GM18873 (cell line): ENCODE measurements around the gene RAP2A.

Experiments
- ATAC-seq: cut with Tn5 transposase; IDR thresholded peaks from one replicate; pipeline ENCODE4 v1.9.1; 2021; ENCODE audit warnings: mild to moderate bottlenecking, moderate library complexity, moderate number of reproducible peaks; ENCODE audit not compliant: unreplicated experiment, low FRiP score

The RAP2A gene

GRCh38 chr13:97446448-97446847 is 12.5 kb downstream of the RAP2A start:
- ATAC-seq, result no peak

DNA sequence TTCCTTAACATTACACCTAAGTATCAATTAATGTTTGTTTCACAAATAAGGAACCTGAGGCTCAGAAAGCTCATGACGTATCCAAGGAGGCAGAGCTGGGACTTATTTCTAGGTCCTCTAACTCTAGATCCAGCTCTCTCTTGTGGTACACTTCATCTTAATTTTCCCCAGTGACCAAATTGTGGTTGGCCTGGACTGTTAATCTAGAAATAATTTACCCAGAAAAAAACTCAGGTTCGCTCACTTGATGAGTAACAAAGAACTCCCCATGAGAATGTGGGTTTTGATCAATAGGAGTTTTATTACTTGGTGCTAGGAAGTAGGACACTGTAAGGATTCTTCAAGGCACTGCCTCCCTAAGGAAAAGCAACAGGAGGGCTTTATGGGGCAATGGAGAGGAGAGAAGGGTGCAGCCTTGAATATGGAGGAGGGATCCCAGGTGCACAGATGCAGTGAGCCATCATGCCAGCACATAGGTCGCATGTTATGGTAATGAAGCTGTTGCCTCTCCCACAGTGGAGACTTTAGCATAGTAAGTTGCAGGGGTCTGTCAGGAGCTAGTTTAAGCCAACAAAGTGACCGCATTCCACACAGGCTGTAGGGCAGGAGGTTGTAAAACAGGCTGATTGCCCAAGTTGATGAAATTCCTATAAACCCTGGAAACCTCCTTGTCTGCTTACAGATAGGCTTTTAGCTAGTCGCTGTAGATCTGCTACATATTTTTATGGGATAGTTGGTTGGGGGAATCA is 14.7 kb downstream of the RAP2A start:
- peak; percentile 59 for ATAC-seq

- ATAC-seq, result no peak
Observed at GRCh38 chr13:97454699-97455098, 20.7 kb downstream of the RAP2A start.

DNA sequence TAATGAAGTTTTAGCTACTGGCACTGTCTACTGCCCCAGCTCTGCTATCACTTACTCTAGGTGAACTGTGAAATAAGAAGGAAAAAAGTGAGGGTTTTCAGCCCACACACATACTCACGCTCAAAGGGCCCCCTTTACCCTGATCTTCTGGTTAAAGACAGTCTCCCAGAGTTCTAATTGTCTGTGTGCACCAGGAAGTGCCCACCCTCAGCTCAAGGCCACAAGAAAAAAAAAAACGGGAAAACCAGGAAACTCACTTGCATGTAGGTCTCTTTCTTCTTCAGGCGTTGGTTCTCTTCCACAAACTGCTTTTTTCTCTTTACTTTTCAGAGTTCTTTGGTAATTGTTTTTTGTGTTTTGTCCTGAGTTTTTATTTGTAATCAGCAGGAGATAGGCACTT is 22.1 kb downstream of the RAP2A start:
- no peak for ATAC-seq

DNA sequence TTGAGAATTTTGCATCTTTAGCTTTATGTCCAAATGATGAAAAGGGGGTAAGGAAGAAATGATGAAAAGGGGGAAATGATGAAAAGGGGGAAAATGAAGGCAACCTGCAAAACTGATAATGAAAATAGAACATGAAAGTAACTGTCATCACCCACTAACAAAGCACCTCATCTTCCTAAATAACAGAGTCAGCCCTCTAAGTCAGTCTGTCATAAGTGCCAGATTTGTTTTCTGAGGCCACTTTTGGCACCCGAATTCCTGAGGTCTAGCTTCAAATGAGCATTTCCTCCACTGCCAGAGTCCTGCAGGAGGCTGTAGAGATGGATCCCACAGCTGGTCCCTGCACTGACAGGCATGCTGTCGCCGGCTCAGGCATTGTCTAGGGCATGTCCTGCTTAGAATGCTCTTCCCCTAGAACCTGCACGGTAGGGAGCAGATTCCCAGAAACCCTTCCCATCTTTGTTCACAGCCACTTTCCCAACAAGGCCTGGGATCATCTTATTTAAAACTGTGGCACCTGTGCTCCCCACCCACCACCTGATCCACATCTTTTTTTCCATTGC is 25.3 kb downstream of the RAP2A start:
- ATAC-seq, result no peak

DNA sequence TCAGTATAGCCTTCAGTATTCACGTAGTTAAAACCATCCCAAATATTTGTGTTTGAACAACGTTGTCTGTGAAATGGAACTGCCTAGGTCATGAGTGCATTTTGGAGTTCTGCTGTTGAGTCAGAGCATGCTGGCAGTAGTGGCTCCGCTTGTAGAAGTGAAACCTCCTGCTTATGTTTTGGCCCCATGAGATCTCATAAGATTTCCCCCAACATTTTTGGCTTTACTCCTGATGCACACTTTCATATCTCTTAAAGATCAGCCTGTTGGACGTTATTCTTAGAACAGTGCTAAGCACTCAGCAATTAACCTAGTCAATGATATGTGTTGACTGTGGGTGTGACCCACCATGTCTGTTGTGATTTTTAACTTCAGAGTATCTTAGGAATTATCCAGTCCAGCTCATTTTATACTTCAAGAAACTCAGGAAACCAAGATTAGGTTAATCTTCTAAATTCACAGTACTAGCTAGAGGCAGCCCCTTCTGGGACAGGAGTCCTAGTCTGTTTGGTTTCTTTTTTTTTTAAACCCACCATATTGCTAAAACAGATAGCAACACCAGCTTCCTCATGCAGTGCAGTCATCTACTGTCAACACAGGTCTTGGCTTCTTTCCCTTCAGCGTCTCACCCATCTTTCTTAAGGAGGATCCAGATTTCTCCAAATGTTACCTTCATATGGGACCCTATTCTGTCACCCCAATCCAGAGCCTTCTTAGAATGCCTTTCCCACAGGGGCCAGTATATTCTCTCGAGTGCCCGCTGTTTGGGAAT is 26.2 kb downstream of the RAP2A start:
- ATAC-seq, result peak; percentile 96

DNA sequence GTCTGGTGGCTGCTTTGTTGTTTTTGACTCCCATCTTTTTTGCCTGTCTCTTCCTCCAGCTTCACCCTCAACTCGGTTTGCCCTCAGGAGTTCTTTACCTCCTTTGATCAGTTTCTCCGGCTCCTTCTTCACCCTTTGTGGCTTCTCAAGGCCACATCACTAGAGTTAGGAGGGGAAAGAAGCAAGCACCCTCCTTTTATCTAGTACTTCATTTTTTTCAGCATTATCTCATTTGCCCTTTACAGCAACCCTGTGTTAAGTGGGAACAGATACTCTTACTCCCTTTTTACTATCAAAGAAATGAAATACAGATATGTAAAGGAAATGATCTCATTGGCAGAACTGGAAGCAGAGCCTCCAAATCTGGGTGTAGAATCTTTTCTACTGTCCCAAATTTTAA is 26.9 kb downstream of the RAP2A start:
- no peak for ATAC-seq

DNA sequence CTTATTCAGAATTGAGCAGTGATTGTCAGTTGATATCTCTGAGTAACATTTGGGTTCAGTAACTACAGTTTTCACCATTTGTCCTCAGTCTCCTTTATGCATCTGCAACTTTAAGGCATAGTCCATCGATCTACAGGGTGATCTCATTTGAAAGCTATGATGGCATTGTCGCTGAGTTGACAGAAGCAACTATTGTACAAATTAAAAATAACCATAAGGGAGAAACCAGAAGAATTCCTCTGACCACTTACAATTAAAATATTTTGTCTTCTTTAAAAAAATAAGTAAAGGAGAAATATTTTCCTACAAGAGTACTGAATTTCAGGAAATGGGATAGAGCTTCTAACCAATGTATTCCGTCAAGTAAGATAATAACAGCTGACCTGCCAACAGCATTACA is 30.6 kb downstream of the RAP2A start:
- ATAC-seq, result no peak

DNA sequence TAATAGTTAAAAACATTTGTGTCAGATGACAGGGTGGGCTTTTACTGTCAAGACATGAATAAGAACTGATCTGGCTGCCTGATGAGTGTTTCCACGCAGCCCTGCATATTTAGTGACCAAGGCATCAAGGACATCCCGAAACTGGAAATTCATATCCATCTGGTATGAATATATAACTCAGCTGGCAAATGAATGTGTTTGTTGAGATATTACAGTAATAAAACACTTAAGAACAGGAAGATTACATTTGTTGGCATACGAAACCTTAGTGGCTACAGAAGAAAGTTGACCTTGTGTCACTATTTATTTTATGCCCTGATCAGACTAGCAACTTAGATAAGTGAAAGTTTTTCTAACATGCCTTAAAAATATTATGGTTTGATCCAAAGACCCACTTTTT is 32.8 kb downstream of the RAP2A start:
- no peak for ATAC-seq

GRCh38 chr13:97468331-97468730 is 34.4 kb downstream of the RAP2A start:
- no peak for ATAC-seq

DNA sequence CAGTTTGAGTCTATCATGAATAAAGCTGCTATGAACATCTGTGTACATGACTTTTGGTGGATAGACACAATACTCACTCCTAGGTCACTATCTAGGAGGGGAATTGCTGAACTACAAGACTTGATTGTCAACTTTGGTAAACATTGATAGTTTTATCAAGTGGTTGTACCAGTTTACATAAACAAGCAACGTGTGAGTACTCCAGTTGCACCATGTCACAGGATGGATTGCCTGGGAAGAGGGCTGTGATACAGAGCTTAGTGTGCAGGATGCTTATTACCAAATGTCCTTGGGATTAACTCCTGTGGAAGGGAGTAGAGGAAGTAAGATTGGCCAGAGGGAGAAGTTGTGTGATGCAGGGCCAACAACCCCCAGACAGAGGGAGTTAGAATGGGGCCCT is 37.7 kb downstream of the RAP2A start:
- no peak for ATAC-seq

- no peak for ATAC-seq
Observed at GRCh38 chr13:97474349-97474980, 40.5 kb downstream of the RAP2A start.

- ATAC-seq, result no peak
Observed at GRCh38 chr13:97475011-97475410, 41.0 kb downstream of the RAP2A start.

DNA sequence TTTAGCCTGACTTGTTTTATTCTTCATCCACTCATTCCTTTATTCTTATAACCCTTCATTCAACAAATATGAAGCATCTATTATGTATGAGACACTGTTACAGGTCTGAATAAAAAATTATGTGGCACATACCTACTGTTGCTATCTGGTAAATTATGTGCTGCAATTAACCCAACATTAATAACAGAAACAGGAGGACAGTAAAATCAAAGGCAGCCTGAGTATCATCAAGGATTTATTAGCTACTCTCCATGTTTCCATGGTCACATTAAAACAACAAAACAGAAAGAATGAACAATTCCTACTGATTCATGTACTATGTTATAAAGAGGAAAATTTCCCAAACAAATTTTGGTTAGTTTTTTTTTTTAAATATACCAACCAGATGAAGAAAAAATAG is 43.9 kb downstream of the RAP2A start:
- no peak for ATAC-seq

GRCh38 chr13:97478247-97478646 is 44.3 kb downstream of the RAP2A start:
- ATAC-seq, result no peak

GRCh38 chr13:97483465-97483864 is 49.5 kb downstream of the RAP2A start:
- no peak for ATAC-seq

DNA sequence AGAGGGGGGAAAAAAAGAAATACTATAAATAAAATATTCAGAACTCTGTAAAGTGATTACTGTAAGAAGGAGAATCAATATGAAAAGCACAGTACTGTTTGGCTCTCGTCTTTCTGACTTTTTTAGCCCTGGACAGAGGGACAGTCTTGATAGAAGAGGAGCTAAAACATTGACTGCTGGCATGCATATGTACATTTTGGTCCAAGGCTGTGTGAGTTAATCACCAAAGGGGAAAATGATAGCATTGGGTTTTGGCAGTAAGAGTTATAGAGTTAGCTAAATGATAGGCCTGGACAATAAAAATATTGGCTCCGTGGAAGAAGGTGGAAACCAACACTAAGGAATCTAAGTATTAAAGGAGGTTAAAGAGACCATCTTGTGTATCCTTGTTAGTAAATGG is 50.3 kb downstream of the RAP2A start:
- ATAC-seq, result no peak

DNA sequence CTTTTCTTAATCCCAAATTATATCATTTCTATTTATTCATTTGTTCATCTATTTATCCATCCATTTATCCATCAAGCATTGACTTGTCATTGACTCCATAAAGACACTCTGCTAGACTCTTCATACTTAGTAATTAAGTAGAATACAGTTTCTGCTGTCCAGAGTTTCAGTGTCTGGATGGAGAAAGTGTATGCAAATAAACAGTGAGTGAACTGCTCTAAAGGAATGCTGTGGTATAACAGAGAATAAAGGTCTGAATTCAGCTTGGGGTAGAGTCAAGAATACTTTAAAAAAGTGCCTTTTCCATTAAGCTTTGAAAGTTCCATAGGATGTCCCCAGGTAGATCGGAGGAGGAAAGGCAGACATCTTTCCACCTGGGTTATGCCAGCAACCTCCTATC is 51.4 kb downstream of the RAP2A start:
- ATAC-seq, result no peak

- ATAC-seq, result no peak
Observed at GRCh38 chr13:97490702-97491307, 56.8 kb downstream of the RAP2A start.

DNA sequence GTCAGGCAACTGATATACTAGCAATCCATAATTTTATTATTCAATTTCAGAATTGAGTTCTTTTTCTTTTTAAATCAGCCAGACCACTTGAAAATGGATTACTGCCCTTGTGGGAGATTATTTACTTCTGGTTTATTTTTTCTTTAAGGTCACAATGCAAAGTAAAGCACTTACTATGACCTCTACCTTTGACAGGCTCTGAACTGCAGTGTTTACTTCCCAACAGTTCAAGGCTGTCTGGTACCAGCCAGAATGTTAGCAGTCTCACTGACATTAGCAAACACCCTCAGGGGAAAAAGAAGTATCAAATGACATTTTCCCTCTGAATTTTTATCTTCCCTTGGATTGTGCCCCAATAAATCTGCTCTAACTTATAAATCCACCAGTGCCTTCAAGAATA is 57.5 kb downstream of the RAP2A start:
- no peak for ATAC-seq

- ATAC-seq, result no peak
Observed at GRCh38 chr13:97492257-97492656, 58.3 kb downstream of the RAP2A start.
